Skeletal muscle satellite cell (primary cell): ENCODE results near the gene FGD6.
"Not testable (repeated sequence)": the region's sequence is repeated elsewhere in the genome, so short reads cannot be mapped to it uniquely, and the experiment has no call there.

ENCODE experiments used
- H3K27me3 ChIP-seq: 2 replicates; pipeline ENCODE4 v1.7.0; 2013; ENCODE audit warnings: low read length; ENCODE audit not compliant: control insufficient read depth, insufficient read depth
- H3K36me3 ChIP-seq: 2 replicates; pipeline ENCODE4 v1.7.0; 2013; ENCODE audit warnings: mild to moderate bottlenecking, control low read depth, low read length; ENCODE audit not compliant: insufficient read depth
- H3K4me1 ChIP-seq: 2 replicates; pipeline ENCODE4 v1.7.0; 2013; ENCODE audit warnings: low read length; ENCODE audit not compliant: control insufficient read depth, insufficient read depth
- H3K4me2 ChIP-seq: 2 replicates; pipeline ENCODE4 v1.7.0; 2013; ENCODE audit warnings: mild to moderate bottlenecking, low read length
- H3K4me3 ChIP-seq: 2 replicates; pipeline ENCODE4 v1.7.0; 2013; ENCODE audit warnings: low read length
- H3K9ac ChIP-seq: 2 replicates; pipeline ENCODE4 v1.7.0; 2013; ENCODE audit warnings: mild to moderate bottlenecking, low read depth, low read length, moderate library complexity
- H3K9me3 ChIP-seq: replicated peaks from 2 replicates; pipeline ENCODE4 v1.7.0; 2013; ENCODE audit warnings: mild to moderate bottlenecking, control low read depth, low read length

The FGD6 gene

DNA sequence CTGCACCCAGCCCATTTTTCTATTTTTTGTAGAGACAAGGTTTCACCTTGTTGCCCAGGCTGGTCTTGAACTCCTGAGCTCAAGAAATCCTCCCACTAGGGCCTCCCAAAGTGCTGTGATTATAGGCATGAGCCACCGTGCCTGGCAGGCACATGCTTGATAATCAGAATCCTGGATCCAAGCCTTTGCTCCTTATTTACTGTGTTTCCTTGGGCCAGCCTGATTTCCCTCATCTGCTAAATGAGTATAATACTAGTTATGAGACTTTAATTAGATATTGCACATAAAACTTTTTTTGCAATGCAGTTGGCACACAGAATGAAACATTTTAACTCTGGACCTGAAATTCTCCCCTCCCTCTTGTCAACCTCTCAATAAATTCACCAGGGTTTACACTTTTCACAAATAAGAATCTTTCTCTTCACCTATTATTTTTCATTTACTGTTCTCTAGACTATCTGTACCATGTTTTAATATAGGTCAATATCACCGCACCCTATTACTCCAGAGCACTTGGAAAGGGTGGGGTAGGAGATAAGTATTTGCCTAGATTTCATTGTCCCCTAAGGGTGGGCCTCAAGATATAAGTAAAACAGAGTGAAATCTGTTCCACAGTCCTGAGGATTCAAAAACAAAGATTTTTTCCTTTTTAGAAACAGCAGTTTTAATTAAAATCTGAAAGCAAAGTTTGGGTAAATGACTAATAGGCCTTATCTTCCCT is 74.7 kb downstream of the FGD6 start:
- H3K27me3 ChIP-seq, result no peaks in the 10 kb centered on the region
- no peaks in the 10 kb centered on the region for H3K4me1 ChIP-seq
- H3K36me3 ChIP-seq, result no peaks in the 10 kb centered on the region
- no peaks in the 10 kb centered on the region for H3K9me3 ChIP-seq
- no peak overlapping the region for H3K4me3 ChIP-seq
- H3K9ac ChIP-seq, result no peak overlapping the region
- H3K4me2 ChIP-seq, result no peak overlapping the region

DNA sequence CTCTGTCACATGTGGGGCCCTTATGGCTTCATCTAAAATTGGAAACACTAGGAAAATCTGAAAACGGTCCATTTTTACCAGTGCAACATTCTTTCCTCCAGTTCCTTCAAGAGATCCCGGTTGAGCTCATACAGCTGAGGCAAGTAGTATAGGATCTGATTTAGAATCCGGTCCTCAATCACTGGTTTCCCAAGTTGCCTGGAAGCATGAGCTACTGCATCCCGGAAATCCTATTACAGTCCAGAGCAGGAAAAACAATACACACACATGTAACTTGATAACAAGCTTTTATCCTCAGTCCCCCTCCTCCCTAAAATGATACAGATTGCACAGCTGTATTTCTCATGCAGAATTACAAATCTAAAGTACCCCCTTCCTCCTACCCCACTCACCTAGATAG is 76.0 kb downstream of the FGD6 start:
- no peaks in the 10 kb centered on the region for H3K27me3 ChIP-seq
- H3K9me3 ChIP-seq, result no peaks in the 10 kb centered on the region
- no peak overlapping the region for H3K9ac ChIP-seq
- no peaks in the 10 kb centered on the region for H3K36me3 ChIP-seq
- no peak overlapping the region for H3K4me2 ChIP-seq
- H3K4me3 ChIP-seq, result no peak overlapping the region
- no peaks in the 10 kb centered on the region for H3K4me1 ChIP-seq

DNA sequence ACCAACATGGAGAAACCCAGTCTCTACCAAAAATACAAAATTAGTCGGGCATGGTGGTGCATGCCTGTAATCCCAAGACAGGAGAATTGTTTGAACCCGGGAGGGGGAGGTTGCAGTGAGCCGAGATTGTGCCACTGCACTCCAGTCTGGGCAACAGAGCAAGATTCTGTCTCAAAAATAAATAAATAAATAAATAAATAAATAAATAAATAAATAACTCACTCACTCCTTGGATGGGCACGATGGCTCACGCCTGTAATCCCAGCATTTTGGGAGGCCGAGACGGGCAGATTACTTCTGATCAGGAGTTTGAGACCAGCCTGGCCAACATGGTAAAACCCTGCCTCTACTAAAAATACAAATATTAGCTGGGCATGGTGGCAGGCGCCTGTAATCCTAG is 79.2 kb downstream of the FGD6 start:
- H3K36me3 ChIP-seq, result not testable (repeated sequence)

DNA sequence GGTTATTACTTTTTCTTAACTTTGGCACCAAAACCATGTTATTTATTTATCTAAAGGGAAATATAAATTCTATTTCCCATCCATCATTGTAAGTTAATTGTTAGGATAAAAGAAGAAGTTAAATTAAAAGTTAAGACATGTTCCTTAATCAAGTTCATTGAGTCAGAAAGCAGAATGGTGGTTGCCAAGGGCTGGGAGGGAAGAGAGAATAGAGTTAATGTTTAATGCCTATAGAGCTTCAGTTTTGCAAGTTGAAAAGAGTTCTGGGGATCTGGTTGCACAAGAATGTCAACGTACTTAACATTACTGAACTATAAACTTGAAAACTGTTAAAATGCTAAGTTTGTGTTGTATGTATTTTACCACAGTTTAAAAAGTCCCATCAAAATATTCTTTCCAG is 80.7 kb downstream of the FGD6 start:
- Histone ChIP-seq H3K4me2 (no peak overlapping the region), H3K27me3 (no peaks in the 10 kb centered on the region), H3K9me3 (no peaks in the 10 kb centered on the region), H3K4me3 (no peak overlapping the region), H3K36me3 (no peaks in the 10 kb centered on the region), H3K9ac (no peak overlapping the region), H3K4me1 (no peaks in the 10 kb centered on the region)

More for the DNA sequence above, 79.2 kb downstream of the FGD6 start:
- not testable (repeated sequence) for H3K27me3 ChIP-seq, H3K4me1 ChIP-seq, H3K9ac ChIP-seq, H3K4me2 ChIP-seq, H3K9me3 ChIP-seq, H3K4me3 ChIP-seq

DNA sequence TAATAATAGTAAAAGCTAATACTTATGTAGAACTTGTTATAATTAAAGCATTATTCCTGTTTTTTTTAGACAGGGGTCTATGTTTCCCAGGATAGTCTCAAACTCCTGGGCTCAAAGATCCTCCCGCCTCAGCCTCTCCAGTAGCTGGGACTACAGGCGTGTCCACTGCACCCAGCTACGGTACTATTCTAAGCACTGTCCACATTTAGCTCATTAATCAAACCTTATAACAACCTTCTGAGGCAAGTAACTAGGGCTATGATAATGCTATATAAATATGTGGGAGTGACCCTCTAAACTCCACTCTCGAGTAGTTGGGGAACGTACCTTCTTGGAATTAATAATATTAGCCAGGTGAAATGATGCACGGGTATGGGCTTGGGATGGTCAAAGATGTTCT is 83.2 kb downstream of the FGD6 start:
- Histone ChIP-seq H3K36me3 (no peaks in the 10 kb centered on the region), H3K9ac (no peak overlapping the region), H3K4me2 (no peak overlapping the region), H3K4me1 (no peaks in the 10 kb centered on the region), H3K27me3 (no peaks in the 10 kb centered on the region), H3K4me3 (no peak overlapping the region), H3K9me3 (no peaks in the 10 kb centered on the region)

DNA sequence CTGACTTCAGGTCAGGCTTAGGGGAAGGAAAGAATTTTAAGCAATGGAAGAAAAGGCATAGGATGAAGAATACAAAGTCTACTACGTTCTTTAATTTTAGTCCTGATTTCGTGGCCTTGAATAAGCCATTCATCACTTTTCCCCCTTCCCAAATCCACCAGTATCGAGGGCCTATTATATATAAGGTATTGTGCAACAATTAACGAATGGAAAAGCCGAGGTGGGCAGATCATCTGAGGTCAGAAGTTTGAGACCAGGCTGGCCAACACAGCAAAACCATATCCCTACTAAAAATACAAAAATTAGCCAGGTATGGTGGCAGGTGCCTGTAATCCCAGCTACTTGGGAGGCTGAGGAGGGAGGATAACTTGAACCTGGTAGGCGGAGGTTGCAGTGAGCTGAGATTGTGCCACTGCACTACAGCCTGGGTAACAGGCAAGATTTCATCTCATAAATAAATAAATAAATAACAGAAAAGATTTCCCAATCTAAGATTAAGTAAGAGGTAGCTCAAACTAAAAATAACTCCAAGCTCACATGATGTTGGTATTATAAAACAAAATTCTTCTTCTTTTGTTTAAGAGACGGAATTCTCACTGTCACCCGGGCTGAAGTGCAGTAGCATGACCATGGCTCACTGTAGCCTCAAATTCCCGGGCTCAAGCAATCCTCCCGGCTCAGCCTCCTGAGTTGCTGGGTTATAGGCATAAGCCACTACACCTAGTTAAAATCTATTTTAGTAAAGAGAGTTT is 85.5 kb downstream of the FGD6 start:
- H3K36me3 ChIP-seq, result no peaks in the 10 kb centered on the region
- no peaks in the 10 kb centered on the region for H3K4me1 ChIP-seq
- no peaks in the 10 kb centered on the region for H3K9me3 ChIP-seq
- no peak overlapping the region for H3K4me2 ChIP-seq
- no peak overlapping the region for H3K9ac ChIP-seq
- no peak overlapping the region for H3K4me3 ChIP-seq
- H3K27me3 ChIP-seq, result no peaks in the 10 kb centered on the region

DNA sequence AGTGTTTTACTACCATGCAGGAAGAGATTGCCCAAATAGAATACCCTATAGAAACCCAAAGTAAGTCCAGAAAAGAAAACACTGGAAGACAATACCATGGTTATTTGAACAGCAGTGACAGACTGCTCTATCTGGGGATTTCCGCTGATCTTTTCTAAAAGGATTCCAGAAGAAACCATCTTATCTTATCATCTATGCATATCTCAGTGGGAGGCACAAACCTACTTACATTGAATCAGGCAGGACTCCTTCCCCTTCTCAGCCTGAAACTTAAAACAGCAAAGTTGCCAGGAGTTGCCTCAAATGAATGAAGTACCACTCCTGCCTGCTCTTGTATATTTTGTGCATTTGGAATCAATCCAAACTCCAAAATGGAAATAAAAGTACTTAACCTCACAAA is 87.2 kb downstream of the FGD6 start:
- H3K9ac ChIP-seq, result no peak overlapping the region
- no peaks in the 10 kb centered on the region for H3K9me3 ChIP-seq
- H3K27me3 ChIP-seq, result no peaks in the 10 kb centered on the region
- no peaks in the 10 kb centered on the region for H3K4me1 ChIP-seq
- H3K36me3 ChIP-seq, result no peaks in the 10 kb centered on the region
- H3K4me3 ChIP-seq, result no peak overlapping the region
- H3K4me2 ChIP-seq, result no peak overlapping the region

DNA sequence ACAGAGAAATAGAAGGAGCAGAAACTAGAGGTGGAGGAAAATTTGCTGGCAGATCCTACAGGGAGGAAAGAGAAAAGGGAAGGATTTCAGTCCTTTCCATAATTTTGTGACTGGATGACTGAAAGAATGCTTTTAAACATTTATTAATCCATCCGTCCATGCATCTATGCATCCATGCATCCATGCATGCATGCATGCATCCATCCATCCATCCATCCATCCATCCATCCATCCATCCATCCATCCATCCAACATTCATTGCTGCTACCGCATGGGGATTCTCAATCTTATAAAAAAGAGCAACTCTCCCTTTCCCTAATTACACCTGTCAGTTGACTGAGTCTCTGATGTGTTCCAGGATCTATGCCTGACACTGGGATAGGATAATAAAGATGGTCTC is 88.2 kb downstream of the FGD6 start:
- Histone ChIP-seq H3K9me3 (no peaks in the 10 kb centered on the region), H3K36me3 (no peaks in the 10 kb centered on the region), H3K4me2 (no peak overlapping the region), H3K27me3 (no peaks in the 10 kb centered on the region), H3K9ac (no peak overlapping the region), H3K4me1 (no peaks in the 10 kb centered on the region), H3K4me3 (no peak overlapping the region)

DNA sequence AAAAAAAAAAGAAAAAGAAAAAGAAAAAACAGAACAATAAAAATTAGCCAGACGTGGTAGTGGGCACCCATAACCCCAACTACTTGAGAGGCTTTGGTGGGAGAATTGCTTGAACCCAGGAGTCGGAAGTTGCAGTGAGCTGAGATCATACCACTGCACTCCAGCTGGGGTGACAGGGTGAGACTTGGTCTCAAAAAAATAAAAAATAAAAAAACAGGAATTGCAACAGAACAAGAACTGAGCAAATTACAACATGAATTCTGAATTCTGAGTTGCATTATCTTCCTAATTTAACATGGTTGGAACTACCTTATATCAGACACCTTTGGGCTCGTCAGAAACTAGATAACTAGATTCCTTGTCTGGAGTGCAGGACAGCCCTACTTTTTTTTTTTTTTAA is 90.5 kb downstream of the FGD6 start:
- Histone ChIP-seq H3K4me2 (no peak overlapping the region), H3K9me3 (no peaks in the 10 kb centered on the region), H3K36me3 (no peaks in the 10 kb centered on the region), H3K9ac (no peak overlapping the region), H3K27me3 (no peaks in the 10 kb centered on the region), H3K4me1 (no peaks in the 10 kb centered on the region), H3K4me3 (no peak overlapping the region)

DNA sequence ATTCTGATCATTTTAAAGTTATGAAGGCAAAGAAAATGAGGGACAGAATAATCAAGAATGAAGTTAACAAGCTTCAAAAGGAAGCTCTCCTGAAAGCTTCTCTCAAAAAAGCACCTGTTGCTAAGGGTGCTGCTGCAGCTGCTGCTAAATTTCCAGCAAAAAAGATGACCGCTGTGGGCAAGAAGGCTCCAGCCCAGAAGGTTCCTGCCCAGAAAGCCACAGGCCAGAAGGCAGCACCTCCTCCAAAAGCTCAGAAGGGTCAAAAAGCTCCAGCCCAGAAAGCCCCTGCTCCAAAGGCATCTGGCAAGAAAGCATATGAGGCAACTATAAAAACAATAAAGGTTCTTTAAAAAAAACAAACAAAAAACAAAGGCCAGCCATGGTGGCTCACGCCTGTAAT is 91.2 kb downstream of the FGD6 start:
- Histone ChIP-seq H3K27me3 (no peaks in the 10 kb centered on the region), H3K4me2 (no peak overlapping the region), H3K36me3 (no peaks in the 10 kb centered on the region), H3K9me3 (no peaks in the 10 kb centered on the region), H3K4me1 (no peaks in the 10 kb centered on the region), H3K4me3 (no peak overlapping the region), H3K9ac (no peak overlapping the region)

DNA sequence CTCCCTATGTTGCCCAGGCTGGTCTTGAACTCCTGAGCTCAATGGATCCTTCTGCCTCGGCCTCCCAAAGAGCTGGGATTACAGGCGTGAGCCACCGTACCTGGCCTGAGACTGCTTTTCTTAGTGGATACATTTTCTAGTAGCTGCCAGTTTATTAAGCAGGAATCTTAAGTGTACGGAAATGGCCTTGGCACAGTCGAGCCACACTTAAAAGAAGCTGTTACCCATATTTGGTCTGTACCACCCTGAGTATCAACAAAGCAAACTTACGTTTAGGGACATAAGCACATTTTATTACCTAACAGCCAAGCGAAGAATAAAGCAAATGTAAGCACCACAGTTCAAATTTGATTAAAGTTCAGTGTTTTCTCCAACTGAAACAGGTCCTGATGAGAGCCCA is 93.2 kb downstream of the FGD6 start:
- Histone ChIP-seq H3K4me1 (peaks cover under 1% of the 10 kb centered on the region), H3K4me2 (no peak overlapping the region), H3K36me3 (no peaks in the 10 kb centered on the region)

DNA sequence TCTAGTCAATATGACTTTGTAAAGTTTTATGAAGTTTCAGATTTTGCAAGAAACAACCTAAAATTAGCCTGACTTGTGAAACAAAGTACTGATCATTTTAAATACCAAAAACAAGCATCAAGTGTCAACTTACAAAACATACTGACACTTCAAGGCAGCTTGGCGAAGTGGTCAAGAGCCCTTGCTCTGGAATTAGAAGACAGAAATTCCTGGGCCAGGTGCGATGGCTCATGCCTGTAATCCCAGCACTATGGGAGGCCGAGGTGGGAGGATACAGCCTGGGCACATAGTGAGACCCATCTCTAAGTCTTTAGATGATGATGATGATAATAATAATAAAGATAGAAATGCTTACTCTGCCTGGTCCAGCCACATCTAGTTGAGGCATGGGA is 98.5 kb downstream of the FGD6 start:
- no peaks in the 10 kb centered on the region for H3K9me3 ChIP-seq
- no peaks in the 10 kb centered on the region for H3K27me3 ChIP-seq
- no peaks in the 10 kb centered on the region for H3K36me3 ChIP-seq
- H3K4me3 ChIP-seq, result no peak overlapping the region
- H3K4me1 ChIP-seq, result peaks cover 31% of the 10 kb centered on the region
- peak overlapping the region; percentile 43 for H3K4me2 ChIP-seq
- peak overlapping the region; percentile 8 for H3K9ac ChIP-seq

More for the DNA sequence above, 93.2 kb downstream of the FGD6 start:
- Histone ChIP-seq H3K9ac (no peak overlapping the region), H3K9me3 (no peaks in the 10 kb centered on the region), H3K4me3 (no peak overlapping the region), H3K27me3 (no peaks in the 10 kb centered on the region)
